IMR-90 (cell line): ENCODE results near the gene GPATCH2. TPM values are rescaled to one million over a fixed set of nuclear protein-coding genes. Genes with fewer than 3 reads are reported as not detected.

ENCODE experiments used
- ATAC-seq: fragments of 200-7000 bp; cut with Tn5 transposase; 2 replicates; pipeline ENCODE4 v1.9.1; 2020; ENCODE audit warnings: low read depth, mild to moderate bottlenecking, moderate library complexity
- BruUV-seq: library from RNA; stranded (reverse); fragments of 400-500 nt; replicated peaks from 2 replicates; lab custom pipeline; 2021; lab: Mats Ljungman, UMichigan
- CTCF ChIA-PET: fragments of 300-600 bp; formaldehyde crosslinking; extraction: SDS; loops from one replicate; lab custom pipeline; 2021; ENCODE audit warnings: antibody characterized with exemption; lab: Yijun Ruan, JAX
- POLR2A ChIA-PET: fragments of 300-600 bp; sonication (Branson Sonifier 250); formaldehyde crosslinking; loops from one replicate; lab custom pipeline; 2022; ENCODE audit warnings: antibody characterized with exemption; ENCODE audit not compliant: unreplicated experiment; lab: Charles Lee
- DNase-seq: peaks from one replicate; pipeline ENCODE4 v3.0.0; 2013
- H2AFZ ChIP-seq: replicated peaks from 2 replicates; pipeline ENCODE3; 2013; ENCODE audit warnings: low read length, mild to moderate bottlenecking; ENCODE audit not compliant: poor library complexity
- H2AK5ac ChIP-seq: 2 replicates; pipeline ENCODE4 v1.6.1; 2013; ENCODE audit warnings: low read depth, low read length, inconsistent platforms
- H2AK9ac ChIP-seq: replicated peaks from 2 replicates; pipeline ENCODE3; 2013; ENCODE audit warnings: mild to moderate bottlenecking, low read depth, low read length, moderate library complexity; ENCODE audit not compliant: poor library complexity
- H2BK120ac ChIP-seq: 2 replicates; pipeline ENCODE4 v1.6.1; 2013; ENCODE audit warnings: low read depth, low read length, inconsistent platforms
- H2BK15ac ChIP-seq: 3 replicates; pipeline ENCODE4 v1.6.1; 2013; ENCODE audit warnings: low read depth, low read length, inconsistent platforms
- H2BK20ac ChIP-seq: 2 replicates; pipeline ENCODE4 v1.6.1; 2013; ENCODE audit warnings: low read depth, mild to moderate bottlenecking, inconsistent platforms, low read length, moderate library complexity
- H2BK5ac ChIP-seq: 2 replicates; pipeline ENCODE4 v1.6.1; 2013; ENCODE audit warnings: mild to moderate bottlenecking, low read depth, low read length, inconsistent platforms; ENCODE audit not compliant: poor library complexity, severe bottlenecking
- H3K14ac ChIP-seq: replicated peaks from 2 replicates; pipeline ENCODE4 v1.6.1; 2013; ENCODE audit warnings: low read depth, low read length, inconsistent platforms
- H3K18ac ChIP-seq: 2 replicates; pipeline ENCODE4 v1.6.1; 2013; ENCODE audit warnings: low read depth, low read length, control low read depth
- H3K23ac ChIP-seq: 2 replicates; pipeline ENCODE4 v1.6.1; 2013; ENCODE audit warnings: low read depth, low read length, inconsistent platforms
- H3K27ac ChIP-seq: 2 replicates; pipeline ENCODE4 v1.5.1; 2013; ENCODE audit warnings: mild to moderate bottlenecking, control low read depth, low read length; ENCODE audit not compliant: insufficient read depth
- H3K27me3 ChIP-seq: 2 replicates; pipeline ENCODE4 v1.6.1; 2013; ENCODE audit warnings: low read length; ENCODE audit not compliant: control insufficient read depth, insufficient read depth
- H3K36me3 ChIP-seq: 2 replicates; pipeline ENCODE4 v1.6.1; 2013; ENCODE audit warnings: low read length, mixed read lengths; ENCODE audit not compliant: control insufficient read depth, insufficient read depth
- H3K4ac ChIP-seq: 2 replicates; pipeline ENCODE4 v1.6.1; 2013; ENCODE audit warnings: low read depth, low read length, inconsistent platforms
- H3K4me1 ChIP-seq: 2 replicates; pipeline ENCODE4 v1.6.1; 2013; ENCODE audit warnings: low read length, mixed read lengths; ENCODE audit not compliant: control insufficient read depth, insufficient read depth
- H3K4me2 ChIP-seq: 2 replicates; pipeline ENCODE4 v1.6.1; 2013; ENCODE audit warnings: low read depth, mild to moderate bottlenecking, control low read depth, low read length, moderate library complexity
- H3K4me3 ChIP-seq: 2 replicates; pipeline ENCODE4 v1.5.1; 2013; ENCODE audit warnings: low read depth, mild to moderate bottlenecking, control low read depth, low read length, moderate library complexity; ENCODE audit not compliant: insufficient read depth
- H3K56ac ChIP-seq: 2 replicates; pipeline ENCODE4 v1.6.1; 2013; ENCODE audit warnings: low read length, inconsistent platforms; ENCODE audit not compliant: insufficient read depth; ENCODE audit errors: extremely low read depth
- H3K79me1 ChIP-seq, 2 experiments: 2 replicates each; pipeline ENCODE4 v1.6.1; 2013; ENCODE audit warnings: low read length in 2 of 2, inconsistent platforms in 1 of 2, low read depth in 1 of 2
- H3K9ac ChIP-seq: 2 replicates; pipeline ENCODE4 v1.6.1; 2013; ENCODE audit warnings: low read depth, low read length, control low read depth
- H3K9me1 ChIP-seq: 2 replicates; pipeline ENCODE4 v1.6.1; 2013; ENCODE audit warnings: low read length, inconsistent platforms; ENCODE audit not compliant: insufficient read depth
- H3K9me3 ChIP-seq: 2 replicates; pipeline ENCODE4 v1.6.1; 2013; ENCODE audit warnings: low read length; ENCODE audit not compliant: control insufficient read depth, insufficient read depth
- H4K20me1 ChIP-seq: 2 replicates; pipeline ENCODE4 v1.6.1; 2013; ENCODE audit warnings: low read length, inconsistent platforms; ENCODE audit not compliant: insufficient read depth
- H4K5ac ChIP-seq: 2 replicates; pipeline ENCODE4 v1.6.1; 2013; ENCODE audit warnings: mild to moderate bottlenecking, low read depth, low read length, control low read depth
- H4K8ac ChIP-seq, 2 experiments: 2 replicates each; pipeline ENCODE4 v1.6.1; 2013; ENCODE audit warnings: low read depth in 2 of 2, low read length in 2 of 2, control low read depth in 1 of 2, inconsistent platforms in 1 of 2
- H4K91ac ChIP-seq: 2 replicates; pipeline ENCODE4 v1.6.1; 2013; ENCODE audit warnings: low read depth, low read length, inconsistent platforms; ENCODE audit not compliant: insufficient read depth
- CEBPB ChIP-seq: IDR thresholded peaks from 2 replicates; pipeline ENCODE4 v1.6.1; 2012; ENCODE audit warnings: low read depth, low read length, improper control_type of control experiment
- MAZ ChIP-seq: IDR thresholded peaks from 2 replicates; pipeline ENCODE4 v1.6.1; 2012; ENCODE audit warnings: low read depth, mild to moderate bottlenecking, low read length, improper control_type of control experiment, moderate library complexity, borderline replicate concordance
- RCOR1 ChIP-seq: IDR thresholded peaks from 2 replicates; pipeline ENCODE4 v1.6.1; 2012; ENCODE audit warnings: mild to moderate bottlenecking, low read length, improper control_type of control experiment; ENCODE audit not compliant: insufficient replicate concordance
- RFX5 ChIP-seq: IDR thresholded peaks from 2 replicates; pipeline ENCODE4 v1.8.0; 2012; ENCODE audit warnings: low read depth, mild to moderate bottlenecking, low read length, moderate library complexity
- SMC3 ChIP-seq: fragments of 150-350 bp; IDR thresholded peaks from 2 replicates; pipeline ENCODE4 v1.6.1; 2016; ENCODE audit warnings: low read depth, mild to moderate bottlenecking, antibody characterized with exemption, low read length, moderate library complexity
- WGBS, 2 experiments: methylation state at CpG; one replicate each; pipeline versions ENCODE4 v1.1.5 to v1.1.7; 2013; ENCODE audit warnings: missing lambda C conversion rate in 2 of 2; ENCODE audit not compliant: insufficient read length in 1 of 2; ENCODE audit errors: extremely low coverage in 2 of 2; 5-methylcytosine and 5-hydroxymethylcytosine counted together
- dilution Hi-C: fragments of 300-500 bp; cut with HindIII; formaldehyde crosslinking; loops from one replicate; pipeline ENCODE4 v1.14.3; 2018; ENCODE audit warnings: low sequenced_read_pairs; ENCODE audit not compliant: unreplicated experiment
- in situ Hi-C: fragments of 300-500 bp; cut with MboI; formaldehyde crosslinking; loops from 3 replicates; pipeline ENCODE4 v1.14.3; 2019; ENCODE audit warnings: low sequenced_read_pairs, inconsistent platforms, mixed read lengths
- intact Hi-C: fragments of 100-400 bp; cut with micrococcal nuclease; formaldehyde crosslinking; loops from 2 replicates; pipeline ENCODE4 v1.10.0; 2022
- polyA plus RNA-seq, 3 experiments: library from polyadenylated mRNA; depleted of rRNA; stranded (reverse); fragments of >200 nt; gene quantifications; 2 replicates each; pipeline ENCODE4 v1.2.3, GENCODE V29; 2012; ENCODE audit warnings: low replicate concordance in 1 of 3
- total RNA-seq: library from RNA; depleted of rRNA; stranded (reverse); fragments of >200 nt; gene quantifications from 2 replicates; pipeline ENCODE4 v1.2.3, GENCODE V29; 2012
- TF ChIP-seq, protein P1 (sequence below): fragments of 150-350 bp; IDR thresholded peaks from 2 replicates; pipeline ENCODE4 v1.6.1; 2016; ENCODE audit warnings: low read depth, mild to moderate bottlenecking, low read length, moderate library complexity, borderline replicate concordance

The GPATCH2 gene
- total and polyA plus RNA-seq, 2 of the 4 experiments (the other 2 are of a cell fraction): 4.7 to 11.8 TPM

DNA sequence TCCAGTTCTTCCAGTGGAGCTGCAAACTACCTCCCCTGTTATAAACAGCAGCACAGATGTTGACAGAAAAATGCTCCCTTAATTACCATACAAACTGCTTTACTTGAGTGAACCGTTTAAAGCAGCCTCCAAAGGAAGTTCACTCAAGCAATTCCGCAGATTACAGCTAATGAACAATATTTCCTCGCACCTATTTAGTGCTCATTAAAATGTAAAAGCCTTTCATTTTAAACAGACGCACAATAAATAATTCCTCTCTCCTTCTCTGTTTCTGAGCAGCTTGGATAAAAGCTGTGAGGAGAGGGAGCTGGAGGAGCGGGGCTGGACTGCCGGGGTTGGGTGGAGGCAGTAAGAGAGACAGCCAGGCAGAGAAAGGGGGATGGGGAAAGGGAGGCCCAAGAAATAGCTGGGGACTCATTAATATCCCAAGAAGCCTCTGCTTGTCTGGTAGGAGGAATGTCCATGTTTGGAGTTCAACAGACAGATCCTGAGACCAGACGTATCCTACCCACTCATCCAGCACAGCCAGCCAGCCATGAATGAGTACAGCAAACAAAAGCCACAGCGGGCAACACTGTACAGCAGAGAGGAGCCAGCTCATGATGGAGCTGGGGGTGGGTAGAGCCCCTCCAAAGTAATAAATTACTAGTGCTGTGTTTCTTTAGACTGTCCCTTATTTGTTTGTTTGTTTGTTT lies 227.7 kb downstream of the GPATCH2 start:
- no peak overlapping the region for H2BK5ac ChIP-seq
- H3K18ac ChIP-seq: no peak overlapping the region
- TF ChIP-seq SMC3 (no peak), MAZ (no peak), RCOR1 (no peak), RFX5 (no peak), CEBPB (no peak)
- TF ChIP-seq, protein P1, sequence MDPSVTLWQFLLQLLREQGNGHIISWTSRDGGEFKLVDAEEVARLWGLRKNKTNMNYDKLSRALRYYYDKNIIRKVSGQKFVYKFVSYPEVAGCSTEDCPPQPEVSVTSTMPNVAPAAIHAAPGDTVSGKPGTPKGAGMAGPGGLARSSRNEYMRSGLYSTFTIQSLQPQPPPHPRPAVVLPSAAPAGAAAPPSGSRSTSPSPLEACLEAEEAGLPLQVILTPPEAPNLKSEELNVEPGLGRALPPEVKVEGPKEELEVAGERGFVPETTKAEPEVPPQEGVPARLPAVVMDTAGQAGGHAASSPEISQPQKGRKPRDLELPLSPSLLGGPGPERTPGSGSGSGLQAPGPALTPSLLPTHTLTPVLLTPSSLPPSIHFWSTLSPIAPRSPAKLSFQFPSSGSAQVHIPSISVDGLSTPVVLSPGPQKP: no peak
- DNase-seq (no peak), ATAC-seq (no peak)
- no peaks in the 10 kb centered on the region for H3K9me1 ChIP-seq
- H3K4ac ChIP-seq: no peak overlapping the region
- in situ Hi-C loops (no loop called here), intact Hi-C loops (no loop called here), dilution Hi-C loops (no loop called here)
- no peak overlapping the region for H2BK20ac ChIP-seq
- H4K20me1 ChIP-seq: no peaks in the 10 kb centered on the region
- no peak overlapping the region for H3K27ac ChIP-seq
- H2AFZ ChIP-seq: no peak overlapping the region
- BruUV-seq: no TSS peak
- H3K36me3 ChIP-seq: no peaks in the 10 kb centered on the region
- H2AK9ac ChIP-seq: no peak overlapping the region
- no peak overlapping the region for H3K56ac ChIP-seq
- H3K4me2 ChIP-seq: no peak overlapping the region
- no peak overlapping the region for H4K91ac ChIP-seq
- H4K8ac ChIP-seq: no peak overlapping the region
- POLR2A ChIA-PET: no interaction called here
- H3K4me1 ChIP-seq: peaks cover 2% of the 10 kb centered on the region; the same call in 1 of the 2 replicates
- CTCF ChIA-PET: no interaction called here
- H4K5ac ChIP-seq: no peak overlapping the region
- no peak overlapping the region for H3K14ac ChIP-seq
- H3K4me3 ChIP-seq: no peak overlapping the region
- H2BK120ac ChIP-seq: no peak overlapping the region
- H3K9me3 ChIP-seq: no peaks in the 10 kb centered on the region
- H2AK5ac ChIP-seq: no peak overlapping the region
- no peaks in the 10 kb centered on the region for H3K27me3 ChIP-seq
- WGBS, 2 experiments: no CpG with 5 or more reads among the region's 8 CpGs
- H3K79me1 ChIP-seq: no peaks in the 10 kb centered on the region
- H3K9ac ChIP-seq: no peak overlapping the region
- no peak overlapping the region for H3K23ac ChIP-seq
- no peak overlapping the region for H2BK15ac ChIP-seq
